GM19438 (cell line): ENCODE measurements around the gene LRRC56.

Source experiments
- ATAC-seq: cut with Tn5 transposase; IDR thresholded peaks from one replicate; pipeline ENCODE4 v1.9.1; 2021; ENCODE audit warnings: low read depth; ENCODE audit not compliant: unreplicated experiment

LRRC56 gene

DNA sequence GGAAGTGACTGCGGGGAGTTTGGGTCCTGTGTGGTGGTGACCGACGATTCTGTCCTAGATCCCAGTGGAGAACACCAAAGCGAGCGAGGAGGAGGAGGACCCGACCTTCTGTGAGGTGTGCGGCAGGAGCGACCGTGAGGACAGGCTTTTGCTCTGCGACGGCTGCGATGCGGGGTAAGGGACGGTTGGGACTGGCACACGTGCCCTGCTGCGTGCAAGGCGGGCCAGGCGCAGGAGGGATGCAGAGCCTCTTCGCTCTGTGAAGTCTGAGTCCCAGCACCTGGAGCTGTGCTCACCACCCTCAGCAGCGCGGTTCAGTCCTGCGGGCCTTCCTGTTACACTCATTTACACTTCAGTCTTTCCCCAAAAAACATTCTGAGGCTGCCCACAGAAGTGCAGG lies 55.2 kb downstream of the LRRC56 start:
- no peak for ATAC-seq

DNA sequence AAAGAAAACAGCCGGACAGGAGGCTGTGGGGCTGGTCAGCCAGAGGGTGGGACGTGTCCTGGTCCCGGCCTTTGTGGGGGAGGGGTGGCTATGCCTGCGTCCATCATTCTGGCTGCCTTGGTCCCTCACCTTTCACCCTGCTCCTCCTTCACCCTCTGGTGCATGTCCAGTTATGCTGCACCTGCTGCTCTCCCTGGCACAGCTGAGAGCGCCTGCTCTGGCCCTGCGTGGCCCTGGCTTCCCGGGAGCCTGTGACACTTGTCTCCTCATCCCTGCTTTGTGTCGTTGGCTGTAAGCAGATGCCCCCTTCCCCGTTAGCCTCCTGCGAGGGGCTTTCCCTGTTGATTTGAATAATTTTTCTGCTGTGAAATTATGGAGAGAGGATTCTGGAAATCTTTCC lies 55.6 kb downstream of the LRRC56 start:
- ATAC-seq, result no peak

DNA sequence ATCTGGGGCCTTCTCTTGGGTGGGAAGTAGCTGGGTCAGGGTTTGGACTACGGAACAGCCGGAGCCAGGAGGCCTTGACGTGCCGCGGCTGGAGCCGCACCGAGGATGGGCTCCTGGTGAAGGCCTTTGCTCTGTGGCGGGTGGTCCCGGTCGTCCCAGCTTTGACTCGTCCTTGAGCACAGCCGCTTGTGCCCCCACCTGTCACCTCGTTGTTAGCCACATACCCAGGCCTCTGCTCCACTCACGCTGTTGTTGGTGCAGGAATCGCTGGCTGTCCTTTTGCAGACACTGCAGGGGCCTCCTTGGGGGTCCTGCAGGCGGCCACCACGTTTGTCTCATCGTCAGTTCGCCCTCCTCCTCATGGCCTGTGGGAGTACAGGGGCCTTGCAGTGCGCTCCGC lies 56.0 kb downstream of the LRRC56 start:
- ATAC-seq, result no peak

DNA sequence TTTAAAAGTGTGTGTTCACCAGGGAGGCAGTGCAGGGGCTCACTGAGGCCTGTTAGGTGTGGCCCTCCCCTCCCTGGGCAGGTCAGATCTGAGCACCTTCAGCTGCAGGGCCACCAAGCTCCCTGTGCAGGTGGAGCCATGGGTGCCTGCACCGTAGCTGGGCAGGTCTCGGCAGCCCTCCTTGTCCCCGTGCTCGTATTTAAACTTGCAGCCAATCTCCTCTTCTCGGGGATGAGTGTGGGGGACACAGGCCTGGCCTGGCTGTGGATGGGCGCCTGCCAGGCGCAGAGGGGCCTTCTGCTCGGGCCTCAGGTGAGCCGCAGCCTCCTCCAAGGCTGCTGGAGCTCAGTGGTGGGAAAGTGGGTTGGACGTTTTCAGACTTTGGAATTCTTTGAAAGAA lies 58.1 kb downstream of the LRRC56 start:
- ATAC-seq, result no peak

DNA sequence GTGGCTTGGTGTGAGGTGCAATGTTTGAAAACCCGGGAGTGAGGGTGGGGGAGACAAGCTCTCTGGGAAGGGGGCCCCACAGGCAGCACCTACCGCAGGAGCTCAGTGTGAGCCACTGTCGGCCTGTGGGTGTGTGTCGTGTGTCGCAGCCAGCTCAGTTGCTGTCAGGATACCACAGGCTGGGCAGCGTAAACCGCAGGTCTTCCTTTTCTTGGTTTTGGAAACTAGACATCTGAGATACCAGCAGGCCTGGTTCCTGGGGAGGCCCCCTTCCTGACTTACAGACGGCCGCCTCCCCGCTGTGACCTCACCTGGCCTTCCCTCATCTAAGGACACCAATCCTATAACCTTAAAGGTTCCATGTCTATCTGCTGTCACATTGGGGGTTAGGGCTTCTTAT lies 59.0 kb downstream of the LRRC56 start:
- no peak for ATAC-seq

DNA sequence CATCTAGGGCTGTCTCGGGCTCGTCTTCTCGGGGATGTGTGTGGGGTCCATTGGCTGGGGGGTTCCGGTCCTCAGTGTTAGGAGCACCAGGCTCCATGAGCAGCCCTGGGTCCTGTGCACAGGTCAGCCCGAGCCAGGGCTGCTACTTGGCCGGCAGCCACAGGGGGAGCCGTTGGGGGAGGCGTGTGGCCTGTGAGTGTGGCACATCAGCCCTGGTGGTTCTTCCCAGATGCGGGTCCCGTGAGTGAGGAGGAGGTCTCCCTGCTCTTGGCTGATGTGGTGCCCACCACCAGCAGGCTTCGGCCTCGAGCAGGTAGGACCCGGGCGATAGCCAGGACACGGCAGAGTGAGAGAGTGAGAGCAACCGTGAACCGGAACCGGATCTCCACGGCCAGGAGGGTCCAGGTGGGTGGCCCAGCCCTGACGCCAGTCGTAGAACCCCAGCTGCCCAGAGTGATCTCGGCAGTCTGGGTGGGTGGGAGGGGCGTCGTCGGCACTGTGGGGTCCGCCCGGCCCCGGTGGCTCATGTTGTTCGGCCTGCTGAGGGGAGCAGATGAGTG lies 59.9 kb downstream of the LRRC56 start:
- ATAC-seq, result no peak

DNA sequence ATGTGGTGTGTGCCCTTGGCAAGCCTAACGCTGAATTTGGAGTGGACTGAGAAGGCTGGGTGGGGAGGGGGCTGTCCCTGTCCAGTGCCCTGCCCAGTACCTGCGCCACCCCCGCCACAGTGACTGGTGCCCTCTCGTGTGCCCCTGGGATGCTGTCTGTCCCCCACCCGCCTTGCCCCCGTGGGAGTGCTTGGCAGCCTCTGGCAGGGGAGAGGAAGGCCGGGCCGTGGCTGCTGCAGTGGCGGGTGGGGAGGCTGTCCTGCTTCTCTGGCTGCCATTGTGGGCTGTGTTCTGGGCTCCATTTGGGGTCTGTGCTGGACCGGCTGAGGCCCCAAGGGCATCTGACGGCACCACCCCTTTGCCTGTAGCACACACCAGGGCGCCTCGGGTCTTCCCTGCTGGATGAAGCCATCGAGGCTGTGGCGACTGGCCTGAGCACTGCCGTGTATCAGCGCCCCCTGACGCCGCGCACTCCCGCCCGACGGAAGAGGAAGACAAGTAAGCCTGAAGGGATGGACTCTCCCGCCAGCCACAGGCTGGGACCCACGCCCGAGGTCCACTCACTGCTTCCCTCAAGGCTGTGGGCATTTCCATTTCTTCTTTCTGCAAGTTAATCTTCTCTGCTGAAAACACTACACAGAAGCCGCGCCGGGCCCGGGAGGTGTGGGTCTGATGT lies 60.8 kb downstream of the LRRC56 start:
- ATAC-seq, result no peak

DNA sequence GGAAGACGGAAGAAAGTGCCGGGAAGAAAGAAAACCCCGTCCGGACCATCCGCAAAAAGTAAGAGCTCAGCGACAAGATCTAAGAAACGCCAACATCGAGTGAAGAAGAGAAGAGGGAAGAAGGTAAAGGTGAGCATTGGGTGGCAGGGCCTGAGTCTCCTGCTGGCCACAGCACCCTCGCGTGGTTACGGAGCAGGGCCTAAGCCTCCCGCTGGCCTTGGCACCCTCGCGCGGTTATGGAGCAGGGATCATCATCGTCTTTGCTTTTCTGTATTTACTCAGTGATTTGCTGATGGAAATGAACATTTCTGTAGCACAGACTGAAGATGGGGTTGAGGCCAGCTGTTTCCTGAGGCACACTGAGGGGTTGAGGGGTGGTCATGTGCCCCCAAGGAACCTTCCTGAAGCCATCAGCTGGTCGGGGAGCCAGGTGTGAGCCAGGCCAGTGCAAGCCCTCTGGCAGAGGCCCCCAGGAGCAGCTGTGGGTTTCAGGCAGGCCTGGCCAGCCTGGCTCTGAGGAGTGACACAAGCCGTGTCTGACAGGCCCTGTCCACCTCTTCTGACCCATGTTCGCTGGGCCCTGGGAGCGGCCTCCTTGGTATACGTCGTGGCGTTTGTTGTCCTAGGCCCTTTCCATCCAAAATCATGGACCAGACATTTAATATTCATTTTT lies 64.4 kb downstream of the LRRC56 start:
- ATAC-seq, result no peak

DNA sequence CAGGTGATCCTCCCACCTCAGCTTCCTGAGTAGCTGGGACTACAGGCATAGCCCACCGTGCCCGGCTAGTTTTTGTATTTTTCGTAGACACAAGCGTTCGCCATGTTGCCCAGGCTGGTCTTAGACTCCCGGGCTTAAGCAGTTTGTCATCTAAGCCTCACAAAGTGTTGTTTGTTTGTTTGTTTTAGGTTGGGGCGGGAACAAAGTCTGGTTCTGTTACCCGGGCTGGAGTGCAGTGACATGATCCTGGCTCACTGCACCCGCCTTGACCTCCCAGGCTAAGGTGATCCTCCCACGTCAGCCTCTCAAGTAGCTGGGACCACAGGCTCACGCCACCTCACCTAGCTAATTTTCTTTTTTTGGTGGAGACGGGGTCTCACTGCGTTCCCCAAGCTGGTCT lies 65.8 kb downstream of the LRRC56 start:
- no peak for ATAC-seq
